PFSK-1 (cell line): ENCODE results near the gene MRPL9.

Source experiments
- FOXP2 ChIP-seq: optimal IDR thresholded peaks from 2 replicates; pipeline ENCODE3; 2011; ENCODE audit warnings: borderline replicate concordance, control low read depth, inconsistent platforms; ENCODE audit not compliant: insufficient read depth; ENCODE audit errors: extremely low read length, extremely low read depth
- POLR2AphosphoS5 ChIP-seq: IDR thresholded peaks from 2 replicates; pipeline ENCODE4 v1.6.1; 2012; ENCODE audit warnings: low read depth, mild to moderate bottlenecking, control low read depth, low read length, moderate library complexity
- REST ChIP-seq, 2 experiments: IDR thresholded peaks; 2 replicates each; pipeline versions ENCODE4 v1.6.1 to v1.8.0; 2011 to 2012; ENCODE audit warnings: low read depth in 2 of 2, low read length in 2 of 2, control low read depth in 1 of 2, inconsistent platforms in 1 of 2, mild to moderate bottlenecking in 1 of 2, moderate library complexity in 1 of 2; ENCODE audit not compliant: insufficient read depth in 1 of 2
- SIN3A ChIP-seq: IDR thresholded peaks from 2 replicates; pipeline ENCODE4 v1.6.1; 2012; ENCODE audit warnings: mild to moderate bottlenecking, low read length, moderate library complexity, borderline replicate concordance; ENCODE audit not compliant: insufficient read depth
- TAF1 ChIP-seq: IDR thresholded peaks from 2 replicates; pipeline ENCODE4 v1.6.1; 2012; ENCODE audit warnings: low read length, control low read depth, borderline replicate concordance; ENCODE audit not compliant: insufficient read depth

GRCh38 chr1:151777317-151777716 is 14.0 kb upstream of the MRPL9 start:
- TF ChIP-seq REST (IDR thresholded peaks at IDR 0.05; ENCODE audit: insufficient read depth in 1 of 2, low read depth in 2 of 2, low read length in 2 of 2) (no peak), SIN3A (no peak), TAF1 (no peak), POLR2AphosphoS5 (no peak), FOXP2 (no peak)
